ENCODE measurements around the gene SCMH1.

Gene SCMH1

DNA sequence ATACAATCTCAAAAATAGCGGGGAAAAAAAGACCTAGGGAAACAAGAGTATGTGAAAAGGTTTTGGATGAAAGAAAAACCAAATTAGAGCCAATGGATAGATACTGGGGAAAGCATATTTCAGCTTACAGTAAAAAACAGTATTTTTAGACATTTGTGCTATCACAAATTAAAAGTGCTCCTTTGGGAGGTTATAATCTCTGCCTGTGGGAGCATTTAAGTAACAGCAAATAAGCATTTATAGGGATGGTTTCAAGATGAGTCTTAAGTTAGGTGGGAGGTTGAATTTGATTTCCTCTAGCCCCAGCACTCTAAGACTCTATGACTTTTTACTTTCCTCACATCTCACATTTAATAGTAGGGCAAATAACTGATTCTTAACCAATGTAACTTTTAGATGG lies 141.0 kb downstream of the SCMH1 start:
- TF ChIP-seq TCF12 (IDR thresholded peaks at IDR 0.05; ENCODE audit: low read depth) (no peak), ZBTB7A (IDR thresholded peaks at IDR 0.05; ENCODE audit: low read depth) (no peak), CREB1 (IDR thresholded peaks at IDR 0.05; ENCODE audit: low read depth) (no peak), YY1 (IDR thresholded peaks at IDR 0.05; ENCODE audit: low read depth) (no peak), EP300 (IDR thresholded peaks at IDR 0.05; ENCODE audit: borderline replicate concordance) (no peak)
- TF ChIP-seq, protein P1, sequence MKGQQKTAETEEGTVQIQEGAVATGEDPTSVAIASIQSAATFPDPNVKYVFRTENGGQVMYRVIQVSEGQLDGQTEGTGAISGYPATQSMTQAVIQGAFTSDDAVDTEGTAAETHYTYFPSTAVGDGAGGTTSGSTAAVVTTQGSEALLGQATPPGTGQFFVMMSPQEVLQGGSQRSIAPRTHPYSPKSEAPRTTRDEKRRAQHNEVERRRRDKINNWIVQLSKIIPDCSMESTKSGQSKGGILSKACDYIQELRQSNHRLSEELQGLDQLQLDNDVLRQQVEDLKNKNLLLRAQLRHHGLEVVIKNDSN (IDR thresholded peaks at IDR 0.05) = no peak

DNA sequence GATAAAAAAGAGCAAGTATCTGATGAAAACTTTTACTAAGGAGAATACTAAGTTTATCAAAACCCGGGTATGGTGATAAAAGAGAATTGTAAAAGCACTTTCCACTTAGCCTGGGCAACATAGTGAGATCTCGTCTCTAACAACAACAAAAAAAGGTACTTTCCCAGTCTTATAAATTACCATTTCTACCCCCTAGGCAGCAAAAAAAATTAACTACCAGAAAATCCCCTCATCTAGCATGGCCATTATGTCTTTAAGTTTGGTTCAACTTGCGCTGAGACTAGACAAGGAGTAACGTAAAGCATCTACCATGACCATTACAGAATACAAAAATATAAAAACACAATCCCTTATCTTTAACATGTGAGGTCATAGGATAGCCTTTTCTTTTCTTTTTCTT lies 141.9 kb downstream of the SCMH1 start:
- TF ChIP-seq FOXM1 (IDR thresholded peaks at IDR 0.05; ENCODE audit: borderline replicate concordance, low read depth) (no peak), EP300 (IDR thresholded peaks at IDR 0.05; ENCODE audit: borderline replicate concordance) (no peak), EGR1 (IDR thresholded peaks at IDR 0.05) (no peak)
- TF ChIP-seq, protein P1 (IDR thresholded peaks at IDR 0.05) = no peak

DNA sequence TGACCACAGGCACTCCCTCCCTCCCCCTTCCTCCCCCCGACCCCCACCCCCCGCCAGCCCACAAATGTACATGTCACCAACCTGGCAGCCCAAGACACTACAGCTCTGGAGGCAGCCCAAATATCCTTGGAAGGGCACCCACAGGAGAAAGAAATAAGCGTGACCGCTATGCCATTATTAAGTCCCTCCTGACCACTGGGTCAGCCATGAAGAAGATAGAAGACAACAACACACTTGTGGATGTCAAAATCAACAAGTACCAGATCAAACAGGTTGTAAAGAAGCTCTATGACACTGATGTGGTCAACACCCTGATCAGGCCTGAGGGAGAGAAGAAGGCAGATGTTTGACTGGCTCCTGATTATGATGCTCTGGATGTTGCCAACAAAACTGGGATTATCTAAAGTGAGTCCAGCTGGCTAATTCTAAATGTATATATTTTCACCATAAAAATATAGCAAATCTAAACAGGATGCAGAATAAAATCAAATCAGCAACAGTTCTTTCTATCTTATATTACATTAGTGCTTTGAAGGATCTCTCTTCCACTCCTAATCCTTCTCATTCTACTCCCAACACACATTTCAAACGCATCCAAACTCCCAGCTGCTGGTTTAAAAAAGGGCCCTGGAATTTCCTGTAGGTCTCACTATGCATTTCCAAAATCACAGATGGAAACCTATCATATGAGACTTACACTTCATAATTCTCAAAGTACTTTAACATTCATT lies 143.2 kb downstream of the SCMH1 start:
- TF ChIP-seq CREB1 (IDR thresholded peaks at IDR 0.05; ENCODE audit: low read depth) = no peak
- TF ChIP-seq, protein P2, sequence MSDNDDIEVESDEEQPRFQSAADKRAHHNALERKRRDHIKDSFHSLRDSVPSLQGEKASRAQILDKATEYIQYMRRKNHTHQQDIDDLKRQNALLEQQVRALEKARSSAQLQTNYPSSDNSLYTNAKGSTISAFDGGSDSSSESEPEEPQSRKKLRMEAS (IDR thresholded peaks at IDR 0.05) = no peak
- no peak for TF ChIP-seq TCF12 (IDR thresholded peaks at IDR 0.05; ENCODE audit: low read depth)

DNA sequence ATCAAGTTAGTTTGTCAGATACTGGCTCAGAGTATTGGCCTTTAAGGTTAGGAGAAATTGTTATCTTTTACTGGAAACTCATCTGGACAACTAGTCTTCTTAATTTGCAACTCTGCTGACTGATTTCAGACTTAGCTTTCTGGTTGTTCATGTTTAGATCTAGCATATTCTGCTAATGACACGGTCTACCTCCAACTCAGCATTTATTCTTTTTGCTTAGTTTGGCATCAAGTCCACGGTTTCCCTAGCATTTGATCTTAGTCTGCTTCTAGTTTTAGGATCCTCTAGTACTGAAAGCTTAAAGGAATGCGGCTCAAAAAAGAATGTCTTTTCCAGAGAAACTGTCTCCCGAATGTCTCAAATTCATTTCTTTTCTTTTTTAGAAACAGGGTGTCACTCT lies 145.0 kb downstream of the SCMH1 start:
- TF ChIP-seq TEAD4 (IDR thresholded peaks at IDR 0.05) (no peak), EGR1 (IDR thresholded peaks at IDR 0.05) (no peak), EP300 (IDR thresholded peaks at IDR 0.05; ENCODE audit: borderline replicate concordance) (no peak), CEBPB (IDR thresholded peaks at IDR 0.05) (no peak), YY1 (IDR thresholded peaks at IDR 0.05; ENCODE audit: low read depth) (no peak), TAF1 (IDR thresholded peaks at IDR 0.05; ENCODE audit: low read depth) (no peak), NFIC (IDR thresholded peaks at IDR 0.05) (no peak)
- TF ChIP-seq, protein P3, sequence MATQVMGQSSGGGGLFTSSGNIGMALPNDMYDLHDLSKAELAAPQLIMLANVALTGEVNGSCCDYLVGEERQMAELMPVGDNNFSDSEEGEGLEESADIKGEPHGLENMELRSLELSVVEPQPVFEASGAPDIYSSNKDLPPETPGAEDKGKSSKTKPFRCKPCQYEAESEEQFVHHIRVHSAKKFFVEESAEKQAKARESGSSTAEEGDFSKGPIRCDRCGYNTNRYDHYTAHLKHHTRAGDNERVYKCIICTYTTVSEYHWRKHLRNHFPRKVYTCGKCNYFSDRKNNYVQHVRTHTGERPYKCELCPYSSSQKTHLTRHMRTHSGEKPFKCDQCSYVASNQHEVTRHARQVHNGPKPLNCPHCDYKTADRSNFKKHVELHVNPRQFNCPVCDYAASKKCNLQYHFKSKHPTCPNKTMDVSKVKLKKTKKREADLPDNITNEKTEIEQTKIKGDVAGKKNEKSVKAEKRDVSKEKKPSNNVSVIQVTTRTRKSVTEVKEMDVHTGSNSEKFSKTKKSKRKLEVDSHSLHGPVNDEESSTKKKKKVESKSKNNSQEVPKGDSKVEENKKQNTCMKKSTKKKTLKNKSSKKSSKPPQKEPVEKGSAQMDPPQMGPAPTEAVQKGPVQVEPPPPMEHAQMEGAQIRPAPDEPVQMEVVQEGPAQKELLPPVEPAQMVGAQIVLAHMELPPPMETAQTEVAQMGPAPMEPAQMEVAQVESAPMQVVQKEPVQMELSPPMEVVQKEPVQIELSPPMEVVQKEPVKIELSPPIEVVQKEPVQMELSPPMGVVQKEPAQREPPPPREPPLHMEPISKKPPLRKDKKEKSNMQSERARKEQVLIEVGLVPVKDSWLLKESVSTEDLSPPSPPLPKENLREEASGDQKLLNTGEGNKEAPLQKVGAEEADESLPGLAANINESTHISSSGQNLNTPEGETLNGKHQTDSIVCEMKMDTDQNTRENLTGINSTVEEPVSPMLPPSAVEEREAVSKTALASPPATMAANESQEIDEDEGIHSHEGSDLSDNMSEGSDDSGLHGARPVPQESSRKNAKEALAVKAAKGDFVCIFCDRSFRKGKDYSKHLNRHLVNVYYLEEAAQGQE (IDR thresholded peaks at IDR 0.05; ENCODE audit: low read depth) = no peak

DNA sequence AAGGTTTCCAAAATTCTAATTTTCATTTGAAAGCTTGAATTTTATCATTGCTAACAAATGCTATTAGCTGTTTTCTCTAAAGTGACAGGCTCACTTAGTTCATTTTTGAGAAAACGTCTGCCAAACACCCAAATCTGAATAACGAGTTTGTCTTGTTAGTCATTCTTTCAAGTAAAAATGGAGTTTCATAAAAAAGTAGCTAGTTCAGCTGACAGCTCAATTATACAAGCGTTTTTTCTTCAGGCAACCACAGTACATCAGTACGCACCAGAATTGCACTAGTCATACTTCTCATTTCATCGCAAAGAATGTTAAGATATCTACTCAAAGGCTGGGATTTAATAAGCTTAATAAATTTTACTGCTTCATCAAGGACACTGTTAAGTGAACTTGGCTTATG lies 148.3 kb downstream of the SCMH1 start:
- no peak for TF ChIP-seq NFIC (IDR thresholded peaks at IDR 0.05)
- no peak for TF ChIP-seq FOXM1 (IDR thresholded peaks at IDR 0.05; ENCODE audit: borderline replicate concordance, low read depth)
- TF ChIP-seq, protein P2 (IDR thresholded peaks at IDR 0.05) = no peak
- no peak for TF ChIP-seq ZBTB7A (IDR thresholded peaks at IDR 0.05; ENCODE audit: low read depth)
- TF ChIP-seq EP300 (IDR thresholded peaks at IDR 0.05; ENCODE audit: borderline replicate concordance) = no peak
- TF ChIP-seq, protein P1 (IDR thresholded peaks at IDR 0.05) = no peak
- no peak for TF ChIP-seq TCF12 (IDR thresholded peaks at IDR 0.05; ENCODE audit: low read depth)
- no peak for TF ChIP-seq CREB1 (IDR thresholded peaks at IDR 0.05; ENCODE audit: low read depth)
- no peak for TF ChIP-seq TEAD4 (IDR thresholded peaks at IDR 0.05)
- TF ChIP-seq CEBPB (IDR thresholded peaks at IDR 0.05) = no peak
- no peak for TF ChIP-seq TAF1 (IDR thresholded peaks at IDR 0.05; ENCODE audit: low read depth)
- no peak for TF ChIP-seq YY1 (IDR thresholded peaks at IDR 0.05; ENCODE audit: low read depth)
- no peak for TF ChIP-seq RAD21 (IDR thresholded peaks at IDR 0.05; ENCODE audit: low read depth)
- no peak for TF ChIP-seq EGR1 (IDR thresholded peaks at IDR 0.05)
- TF ChIP-seq, protein P3 (IDR thresholded peaks at IDR 0.05; ENCODE audit: low read depth) = no peak

DNA sequence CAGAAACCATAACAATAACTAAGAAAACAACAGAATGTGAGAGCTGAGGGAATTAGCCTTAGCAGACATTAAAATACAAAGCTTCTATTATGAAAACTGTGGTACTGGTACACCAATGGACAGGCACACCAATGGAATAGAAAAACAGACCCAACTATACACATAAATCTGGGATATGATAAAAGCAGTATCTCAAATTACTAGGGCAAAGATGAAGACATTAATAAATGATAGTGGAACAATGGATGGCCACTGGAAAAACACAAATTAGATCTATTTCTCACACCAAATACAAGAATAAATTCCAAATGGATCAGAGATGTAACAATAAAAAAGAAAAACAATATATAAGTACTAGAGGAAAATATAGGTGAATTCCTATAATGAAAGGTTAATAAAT lies 155.2 kb downstream of the SCMH1 start:
- no peak for TF ChIP-seq FOXM1 (IDR thresholded peaks at IDR 0.05; ENCODE audit: borderline replicate concordance, low read depth)
- no peak for TF ChIP-seq CEBPB (IDR thresholded peaks at IDR 0.05)
- no peak for TF ChIP-seq YY1 (IDR thresholded peaks at IDR 0.05; ENCODE audit: low read depth)
- TF ChIP-seq, protein P3 (IDR thresholded peaks at IDR 0.05; ENCODE audit: low read depth) = no peak
- no peak for TF ChIP-seq ZBTB7A (IDR thresholded peaks at IDR 0.05; ENCODE audit: low read depth)
- TF ChIP-seq CREB1 (IDR thresholded peaks at IDR 0.05; ENCODE audit: low read depth) = no peak
- no peak for TF ChIP-seq TCF12 (IDR thresholded peaks at IDR 0.05; ENCODE audit: low read depth)
- no peak for TF ChIP-seq EGR1 (IDR thresholded peaks at IDR 0.05)
- TF ChIP-seq TAF1 (IDR thresholded peaks at IDR 0.05; ENCODE audit: low read depth) = no peak
- TF ChIP-seq, protein P2 (IDR thresholded peaks at IDR 0.05) = no peak
- no peak for TF ChIP-seq TEAD4 (IDR thresholded peaks at IDR 0.05)
- TF ChIP-seq, protein P1 (IDR thresholded peaks at IDR 0.05) = no peak
- no peak for TF ChIP-seq RAD21 (IDR thresholded peaks at IDR 0.05; ENCODE audit: low read depth)
- no peak for TF ChIP-seq NFIC (IDR thresholded peaks at IDR 0.05)
- TF ChIP-seq EP300 (IDR thresholded peaks at IDR 0.05; ENCODE audit: borderline replicate concordance) = no peak
